K562 (cell line): ENCODE measurements around the gene SNX33. TPM values are rescaled to one million over a fixed set of nuclear protein-coding genes. Genes with fewer than 3 reads are reported as not detected.

ENCODE experiments used
- AFF4 ChIP-seq: sonication (generic); formaldehyde crosslinking; IDR thresholded peaks from 2 replicates; pipeline ENCODE4 v1.8.0; 2023; ENCODE audit warnings: mild to moderate bottlenecking, missing genetic modification reagents
- ARNT ChIP-seq, 2 experiments: fragments of 450-650 bp; IDR thresholded peaks; 2 replicates each; pipeline ENCODE4 v1.6.1; 2016; ENCODE audit warnings: mild to moderate bottlenecking in 1 of 2
- ASH1L ChIP-seq: fragments of 450-650 bp; IDR thresholded peaks from 2 replicates; pipeline ENCODE4 v1.6.1; 2018; ENCODE audit warnings: borderline replicate concordance, mild to moderate bottlenecking, low read depth; ENCODE audit not compliant: partially characterized antibody
- ATF7 ChIP-seq: fragments of 450-650 bp; IDR thresholded peaks from 2 replicates; pipeline ENCODE4 v1.7.1; 2014; ENCODE audit warnings: mild to moderate bottlenecking, moderate library complexity
- CREB1 ChIP-seq, 2 experiments: sonication (generic) in 1 of 2; formaldehyde crosslinking in 1 of 2; IDR thresholded peaks; 2 replicates each; pipeline versions ENCODE4 v1.6.1 to v1.8.0; 2012 to 2022; ENCODE audit warnings: inconsistent platforms in 1 of 2, mild to moderate bottlenecking in 1 of 2, missing genetic modification reagents in 1 of 2, moderate library complexity in 1 of 2
- CREM ChIP-seq: IDR thresholded peaks from 2 replicates; pipeline ENCODE4 v1.6.1; 2014; ENCODE audit warnings: antibody characterized with exemption, low read depth
- ELF2 ChIP-seq: fragments of 250-450 bp; sonication (Bioruptor Pico); IDR thresholded peaks from 2 replicates; pipeline ENCODE4 v1.5.0; 2021; ENCODE audit warnings: mild to moderate bottlenecking
- EP300 ChIP-seq: IDR thresholded peaks from 2 replicates; pipeline ENCODE4 v1.6.1; 2012; ENCODE audit warnings: low read length, improper control_type of control experiment
- HMG20B ChIP-seq: fragments of 250-450 bp; sonication (Bioruptor Pico); IDR thresholded peaks from 2 replicates; pipeline ENCODE4 v1.5.0; 2021; ENCODE audit warnings: mild to moderate bottlenecking
- MECOM ChIP-seq: fragments of 250-450 bp; sonication (Bioruptor Pico); IDR thresholded peaks from 2 replicates; pipeline ENCODE4 v1.8.0; 2022; ENCODE audit warnings: inconsistent platforms
- MEF2D ChIP-seq: conservative IDR thresholded peaks from 2 replicates; pipeline ENCODE4 v1.6.1; 2016; ENCODE audit warnings: low read depth, missing genetic modification characterization, missing compliant biosample characterization
- MTA2 ChIP-seq: fragments of 450-650 bp; IDR thresholded peaks from 2 replicates; pipeline ENCODE4 v1.6.1; 2016; ENCODE audit warnings: low read depth
- SMC3 ChIP-seq: conservative IDR thresholded peaks from 2 replicates; pipeline ENCODE4 v1.6.1; 2011; ENCODE audit warnings: low read depth, low read length, improper control_type of control experiment; ENCODE audit not compliant: insufficient read depth
- ZBTB9 ChIP-seq: fragments of 450-650 bp; formaldehyde crosslinking; IDR thresholded peaks from 2 replicates; pipeline ENCODE4 v1.4.0; 2020; ENCODE audit warnings: mild to moderate bottlenecking, moderate library complexity
- ZFP36 ChIP-seq: fragments of 150-350 bp; IDR thresholded peaks from 2 replicates; pipeline ENCODE4 v1.6.1; 2018; ENCODE audit warnings: low read length, low read depth; ENCODE audit not compliant: partially characterized antibody
- ZFX ChIP-seq: sonication (generic); formaldehyde crosslinking; IDR thresholded peaks from 2 replicates; pipeline ENCODE4 v1.8.0; 2022; ENCODE audit warnings: mild to moderate bottlenecking, missing genetic modification reagents, moderate library complexity
- polyA plus RNA-seq, 8 experiments: library from polyadenylated mRNA; depleted of rRNA in 4 of 8; stranded (reverse) in 5 of 8; unstranded in 3 of 8; fragments of >200 nt; fragmentation: Nextera tagmentation in 2 of 8; fragmentation: Illumina TruSeq in 1 of 8; extraction: Ambion mirVana in 2 of 8; extraction: Trizol in 1 of 8; gene quantifications; 2 replicates each; pipeline versions ENCODE4 v1.2.1 to v1.2.3, GENCODE V29; 2011 to 2014; ENCODE audit warnings: inconsistent platforms in 1 of 8, missing spikeins in 1 of 8
- total RNA-seq, 7 experiments: library from RNA; depleted of rRNA in 6 of 7; stranded (reverse); fragments of >200 nt in 6 of 7; fragmentation: Illumina TruSeq in 2 of 7; extraction: Trizol in 2 of 7; gene quantifications; 2 replicates each; pipeline versions ENCODE4 v1.2.1 to v1.2.3, GENCODE V29; 2011 to 2021; ENCODE audit warnings: low replicate concordance in 1 of 7
- TF ChIP-seq, protein P1 (sequence below): conservative IDR thresholded peaks from 2 replicates; pipeline ENCODE4 v1.6.1; 2011; ENCODE audit warnings: low read depth, mild to moderate bottlenecking, low read length; ENCODE audit not compliant: control insufficient read depth
- TF ChIP-seq, protein P2 (sequence below): fragments of 200-800 bp; sonication (Bioruptor generic); IDR thresholded peaks from 2 replicates; pipeline ENCODE4 v1.6.1; 2017; ENCODE audit warnings: missing genetic modification characterization, missing compliant biosample characterization

SNX33 gene
- total and polyA plus RNA-seq, 9 of the 15 experiments (the other 6 are each of a cell fraction or from before 2014, with no cell fraction given), result 1.4 to 14.1 (median 8.2) TPM

DNA sequence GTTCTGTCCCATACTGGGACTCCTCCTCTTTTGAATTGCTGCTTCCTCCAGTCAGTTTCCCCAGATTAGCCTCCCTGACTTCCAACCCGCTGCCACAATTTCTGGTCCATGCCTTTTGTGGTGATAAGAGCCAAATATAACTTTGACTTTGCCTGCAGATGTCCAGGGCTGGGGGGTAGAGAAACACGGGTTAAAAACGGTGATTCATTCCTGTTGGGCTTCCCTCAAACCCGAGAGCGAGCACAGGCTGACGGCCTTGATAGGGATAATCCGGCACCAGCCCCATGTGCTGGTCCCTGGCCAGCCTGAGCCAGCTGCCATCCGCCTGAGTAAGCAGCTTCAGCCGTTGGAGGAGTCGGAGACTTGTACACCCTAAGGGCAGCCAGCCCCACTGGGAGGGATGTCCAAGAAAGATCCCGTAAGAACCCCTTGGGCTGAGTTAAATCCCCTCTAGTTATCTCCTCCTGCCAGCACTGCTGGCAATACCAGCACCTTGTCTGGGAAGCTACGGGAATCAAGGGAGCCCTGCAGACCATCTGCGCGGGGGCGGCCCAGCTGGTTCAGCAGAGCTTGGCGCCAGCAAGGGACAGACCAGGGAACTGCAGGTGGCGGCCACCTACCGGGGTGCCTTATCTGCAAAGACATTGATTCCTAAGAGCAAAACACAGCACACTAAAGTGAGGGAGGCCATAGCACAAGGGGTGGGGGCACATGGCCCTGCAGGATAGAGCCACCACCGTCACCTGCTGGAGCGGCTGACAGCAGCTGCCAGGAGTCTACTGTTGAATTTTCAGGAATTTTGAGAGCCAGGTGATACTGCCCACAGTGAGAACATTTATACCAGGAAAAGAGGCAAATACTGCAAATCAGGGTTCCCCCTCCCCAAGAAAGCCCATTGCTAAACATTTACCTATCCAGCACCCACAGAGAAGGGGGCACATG lies 46.8 kb downstream of the SNX33 start (continued):
- TF ChIP-seq, protein P1, sequence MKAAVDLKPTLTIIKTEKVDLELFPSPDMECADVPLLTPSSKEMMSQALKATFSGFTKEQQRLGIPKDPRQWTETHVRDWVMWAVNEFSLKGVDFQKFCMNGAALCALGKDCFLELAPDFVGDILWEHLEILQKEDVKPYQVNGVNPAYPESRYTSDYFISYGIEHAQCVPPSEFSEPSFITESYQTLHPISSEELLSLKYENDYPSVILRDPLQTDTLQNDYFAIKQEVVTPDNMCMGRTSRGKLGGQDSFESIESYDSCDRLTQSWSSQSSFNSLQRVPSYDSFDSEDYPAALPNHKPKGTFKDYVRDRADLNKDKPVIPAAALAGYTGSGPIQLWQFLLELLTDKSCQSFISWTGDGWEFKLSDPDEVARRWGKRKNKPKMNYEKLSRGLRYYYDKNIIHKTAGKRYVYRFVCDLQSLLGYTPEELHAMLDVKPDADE, result peak; percentile 90; the same call in 1 of the 2 replicates
- TF ChIP-seq ARNT (IDR thresholded peaks at IDR 0.05), result peak; percentile 53 to 92; a peak in 1 of 4 replicates
- TF ChIP-seq HMG20B (CRISPR knock-in tag), result no peak
- TF ChIP-seq MECOM, result 0 out of 2 replicates have a peak, but pooled peaks have one; percentile 26
- peak; percentile 81 for TF ChIP-seq MTA2
- no peak for TF ChIP-seq ELF2
- TF ChIP-seq CREB1 (IDR thresholded peaks at IDR 0.05), result peak; percentile 31
- peak; percentile 58; the same call in 1 of the 2 replicates for TF ChIP-seq CREB1 (CRISPR knock-in tag; IDR thresholded peaks at IDR 0.05)
- TF ChIP-seq ASH1L, result no peak
- TF ChIP-seq, protein P2, sequence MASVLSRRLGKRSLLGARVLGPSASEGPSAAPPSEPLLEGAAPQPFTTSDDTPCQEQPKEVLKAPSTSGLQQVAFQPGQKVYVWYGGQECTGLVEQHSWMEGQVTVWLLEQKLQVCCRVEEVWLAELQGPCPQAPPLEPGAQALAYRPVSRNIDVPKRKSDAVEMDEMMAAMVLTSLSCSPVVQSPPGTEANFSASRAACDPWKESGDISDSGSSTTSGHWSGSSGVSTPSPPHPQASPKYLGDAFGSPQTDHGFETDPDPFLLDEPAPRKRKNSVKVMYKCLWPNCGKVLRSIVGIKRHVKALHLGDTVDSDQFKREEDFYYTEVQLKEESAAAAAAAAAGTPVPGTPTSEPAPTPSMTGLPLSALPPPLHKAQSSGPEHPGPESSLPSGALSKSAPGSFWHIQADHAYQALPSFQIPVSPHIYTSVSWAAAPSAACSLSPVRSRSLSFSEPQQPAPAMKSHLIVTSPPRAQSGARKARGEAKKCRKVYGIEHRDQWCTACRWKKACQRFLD, result peak; percentile 96
- peak; percentile 84 for TF ChIP-seq ZFP36
- TF ChIP-seq SMC3, result peak; percentile 14; the same call in 1 of the 2 replicates
- peak; percentile 35; the same call in 1 of the 2 replicates for TF ChIP-seq EP300
- peak; percentile 31; the same call in 1 of the 2 replicates for TF ChIP-seq ZFX (CRISPR knock-in tag)
- TF ChIP-seq MEF2D (tag), result peak; percentile 82
- TF ChIP-seq AFF4 (CRISPR knock-in tag), result 0 out of 2 replicates have a peak, but pooled peaks have one; percentile 41
- TF ChIP-seq CREM, result peak; percentile 17
- peak; percentile 43; the same call in 1 of the 2 replicates for TF ChIP-seq ATF7
- peak; percentile 60; the same call in 1 of the 2 replicates for TF ChIP-seq ZBTB9 (CRISPR knock-in tag)
